ENCODE results near the gene SAPCD1.

The SAPCD1 gene

GRCh38 chr6:31718265-31718664, 44.2 kb upstream of the SAPCD1 start:
- TF ChIP-seq CTCF (IDR thresholded peaks at IDR 0.05; ENCODE audit: low read length, missing control alignments) = no peak
- no peak overlapping the region for H3K4me3 ChIP-seq (replicated peaks; ENCODE audit: low read depth, low read length)
- DNase-seq (ENCODE audit: low read depth) = no peak

- no peak for TF ChIP-seq CTCF (IDR thresholded peaks at IDR 0.05; ENCODE audit: low read length, missing control alignments)
- H3K4me3 ChIP-seq (replicated peaks; ENCODE audit: low read depth, low read length) = no peak overlapping the region
- DNase-seq (ENCODE audit: low read depth) = no peak
Measured at GRCh38 chr6:31719001-31719400, 43.5 kb upstream of the SAPCD1 start.

GRCh38 chr6:31720196-31720770, 42.2 kb upstream of the SAPCD1 start:
- H3K4me3 ChIP-seq (replicated peaks; ENCODE audit: low read depth, low read length) = no peak overlapping the region
- no peak for TF ChIP-seq CTCF (IDR thresholded peaks at IDR 0.05; ENCODE audit: low read length, missing control alignments)
- DNase-seq (ENCODE audit: low read depth) = no peak

GRCh38 chr6:31721351-31722020, 41.0 kb upstream of the SAPCD1 start, which contains the start of gene LY6G6C:
TSS of gene LY6G6C (minus strand) at chr6:31721746. CDS start at chr6:31721679, 67 bp downstream.
- H3K4me3 ChIP-seq (replicated peaks; ENCODE audit: low read depth, low read length) = no peak within 1 kb of the TSS
- no peak for DNase-seq (ENCODE audit: low read depth)
- TF ChIP-seq CTCF (IDR thresholded peaks at IDR 0.05; ENCODE audit: low read length, missing control alignments) = no peak

- TF ChIP-seq CTCF (IDR thresholded peaks at IDR 0.05; ENCODE audit: low read length, missing control alignments) = no peak
- no peak for DNase-seq (ENCODE audit: low read depth)
- H3K4me3 ChIP-seq (replicated peaks; ENCODE audit: low read depth, low read length) = no peak overlapping the region
Measured at GRCh38 chr6:31722173-31722572, 40.3 kb upstream of the SAPCD1 start.

- DNase-seq (ENCODE audit: low read depth) = no peak
- no peak for TF ChIP-seq CTCF (IDR thresholded peaks at IDR 0.05; ENCODE audit: low read length, missing control alignments)
- no peak within 1 kb of the TSS for H3K4me3 ChIP-seq (replicated peaks; ENCODE audit: low read depth, low read length)
Measured at GRCh38 chr6:31723245-31723979, 39.0 kb upstream of the SAPCD1 start, which contains the start of gene MPIG6B. TSS of gene MPIG6B (plus strand) at chr6:31723373. CDS start at chr6:31723384, 11 bp downstream.
